ENCODE data around the gene TUB. TPM values are rescaled to one million over a fixed set of nuclear protein-coding genes. Genes with fewer than 3 reads are reported as not detected.

Gene TUB
- total and polyA plus RNA-seq, 2 of the 13 experiments (the other 11 are each of a cell fraction or from before 2014, with no cell fraction given), result 4.3 to 5.6 TPM

GRCh38 chr11:8040261-8040920 lies 40.6 kb upstream of the TUB start (continued):
- TF ChIP-seq, protein P1, sequence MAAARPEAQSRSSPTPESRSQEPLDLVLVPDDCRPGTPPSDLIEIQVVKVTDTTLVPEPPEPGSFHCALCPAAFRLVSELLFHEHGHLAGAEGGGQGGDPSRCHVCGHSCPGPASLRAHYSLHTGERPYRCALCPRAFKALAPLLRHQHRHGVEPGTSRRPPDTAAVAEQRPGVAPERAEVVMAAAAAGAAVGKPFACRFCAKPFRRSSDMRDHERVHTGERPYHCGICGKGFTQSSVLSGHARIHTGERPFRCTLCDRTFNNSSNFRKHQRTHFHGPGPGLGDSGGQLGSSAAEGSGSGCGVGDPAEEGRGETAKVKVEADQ (CRISPR knock-in tag; IDR thresholded peaks at IDR 0.05; ENCODE audit: borderline replicate concordance), result no peak
- no peak for TF ChIP-seq HOXD1 (CRISPR knock-in tag; IDR thresholded peaks at IDR 0.05)
- TF ChIP-seq, protein P2, sequence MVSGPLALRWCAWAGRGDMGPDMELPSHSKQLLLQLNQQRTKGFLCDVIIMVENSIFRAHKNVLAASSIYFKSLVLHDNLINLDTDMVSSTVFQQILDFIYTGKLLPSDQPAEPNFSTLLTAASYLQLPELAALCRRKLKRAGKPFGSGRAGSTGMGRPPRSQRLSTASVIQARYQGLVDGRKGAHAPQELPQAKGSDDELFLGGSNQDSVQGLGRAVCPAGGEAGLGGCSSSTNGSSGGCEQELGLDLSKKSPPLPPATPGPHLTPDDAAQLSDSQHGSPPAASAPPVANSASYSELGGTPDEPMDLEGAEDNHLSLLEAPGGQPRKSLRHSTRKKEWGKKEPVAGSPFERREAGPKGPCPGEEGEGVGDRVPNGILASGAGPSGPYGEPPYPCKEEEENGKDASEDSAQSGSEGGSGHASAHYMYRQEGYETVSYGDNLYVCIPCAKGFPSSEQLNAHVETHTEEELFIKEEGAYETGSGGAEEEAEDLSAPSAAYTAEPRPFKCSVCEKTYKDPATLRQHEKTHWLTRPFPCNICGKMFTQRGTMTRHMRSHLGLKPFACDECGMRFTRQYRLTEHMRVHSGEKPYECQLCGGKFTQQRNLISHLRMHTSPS (CRISPR knock-in tag; IDR thresholded peaks at IDR 0.05; ENCODE audit: low read depth), result no peak
- TF ChIP-seq, protein P3, sequence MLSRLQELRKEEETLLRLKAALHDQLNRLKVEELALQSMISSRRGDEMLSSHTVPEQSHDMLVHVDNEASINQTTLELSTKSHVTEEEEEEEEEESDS (CRISPR knock-in tag; IDR thresholded peaks at IDR 0.05; ENCODE audit: borderline replicate concordance), result no peak
- no peak for TF ChIP-seq SOX13 (IDR thresholded peaks at IDR 0.05)
- TF ChIP-seq SOX13 (CRISPR knock-in tag; conservative IDR thresholded peaks at IDR 0.05 in 1 of 2, IDR thresholded peaks at IDR 0.05 in 1 of 2), result no peak
- no peak for TF ChIP-seq MBD4 (IDR thresholded peaks at IDR 0.05; ENCODE audit: borderline replicate concordance, low read length)
- TF ChIP-seq ZNF510 (CRISPR knock-in tag; IDR thresholded peaks at IDR 0.05; ENCODE audit: low read depth), result no peak
- TF ChIP-seq TGIF2 (CRISPR knock-in tag; IDR thresholded peaks at IDR 0.05), result no peak

GRCh38 chr11:8040921-8041285 lies 40.1 kb upstream of the TUB start:
- Histone ChIP-seq H2AFZ (ENCODE audit: low read length) (no peak overlapping the region), H3K4me2 (ENCODE audit: low read depth, low read length) (no peak overlapping the region), H3K9ac (ENCODE audit: insufficient read depth, low read depth, low read length) (no peak overlapping the region), H3K79me2 (ENCODE audit: insufficient read depth, low read length) (no peaks in the 10 kb centered on the region), H3K9me3 (ENCODE audit: low read length) (no peaks in the 10 kb centered on the region), H4K20me1 (ENCODE audit: insufficient read depth, low read length) (no peaks in the 10 kb centered on the region), H3K36me3 (replicated peaks in 1 of 2; ENCODE audit: control insufficient read depth in 1 of 2, insufficient read depth in 2 of 2, low read length in 2 of 2) (no peaks in the 10 kb centered on the region), H3K4me3 (replicated peaks in 1 of 3; ENCODE audit: insufficient read depth in 1 of 3, low read depth in 2 of 3, low read length in 3 of 3) (no peak overlapping the region), H3K27me3 (ENCODE audit: control insufficient read depth in 1 of 2, insufficient read depth in 2 of 2, low read length in 2 of 2) (no peaks in the 10 kb centered on the region; a peak in 3 of 5 replicates), H3K27ac (ENCODE audit: extremely low read length, insufficient read depth, low read length) (no peak overlapping the region), H3K4me1 (ENCODE audit: insufficient read depth, low read length) (no peaks in the 10 kb centered on the region)
- no TSS peak for BruUV-seq (replicated peaks)
- in situ Hi-C loops (cut with HindIII; ENCODE audit: extremely low pct_ligation_motif_present, low pct_unique_long_range_greater_than_20kb) (no loop called here), intact Hi-C loops (cut with micrococcal nuclease; ENCODE audit: unreplicated experiment) (no loop called here)
- no peak for FAIRE-seq
- no peak for ATAC-seq
- ChIA-PET POLR2A (no interaction called here), CTCF (ENCODE audit: low intra/inter-chr PET ratio, low total read pairs) (no interaction called here)
- 0% methylated on average over 2 of the region's 2 CpGs for WGBS (ENCODE audit: low lambda C conversion rate)
- no peak for TF ChIP-seq ZKSCAN1 (IDR thresholded peaks at IDR 0.05; ENCODE audit: low read length)
- TF ChIP-seq ZNF552 (CRISPR knock-in tag; IDR thresholded peaks at IDR 0.05; ENCODE audit: borderline replicate concordance), result no peak
- no peak for TF ChIP-seq JARID2 (CRISPR knock-in tag; IDR thresholded peaks at IDR 0.05; ENCODE audit: insufficient replicate concordance)
- TF ChIP-seq, protein P4, sequence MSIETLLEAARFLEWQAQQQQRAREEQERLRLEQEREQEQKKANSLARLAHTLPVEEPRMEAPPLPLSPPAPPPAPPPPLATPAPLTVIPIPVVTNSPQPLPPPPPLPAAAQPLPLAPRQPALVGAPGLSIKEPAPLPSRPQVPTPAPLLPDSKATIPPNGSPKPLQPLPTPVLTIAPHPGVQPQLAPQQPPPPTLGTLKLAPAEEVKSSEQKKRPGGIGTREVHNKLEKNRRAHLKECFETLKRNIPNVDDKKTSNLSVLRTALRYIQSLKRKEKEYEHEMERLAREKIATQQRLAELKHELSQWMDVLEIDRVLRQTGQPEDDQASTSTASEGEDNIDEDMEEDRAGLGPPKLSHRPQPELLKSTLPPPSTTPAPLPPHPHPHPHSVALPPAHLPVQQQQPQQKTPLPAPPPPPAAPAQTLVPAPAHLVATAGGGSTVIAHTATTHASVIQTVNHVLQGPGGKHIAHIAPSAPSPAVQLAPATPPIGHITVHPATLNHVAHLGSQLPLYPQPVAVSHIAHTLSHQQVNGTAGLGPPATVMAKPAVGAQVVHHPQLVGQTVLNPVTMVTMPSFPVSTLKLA (IDR thresholded peaks at IDR 0.05), result no peak
- TF ChIP-seq KDM1A (CRISPR knock-in tag; IDR thresholded peaks at IDR 0.05), result no peak
- TF ChIP-seq RFXANK (CRISPR knock-in tag; IDR thresholded peaks at IDR 0.05), result no peak
- no peak for TF ChIP-seq ARNT2 (CRISPR knock-in tag; IDR thresholded peaks at IDR 0.05; ENCODE audit: low read depth)
- no peak for TF ChIP-seq TMF1 (CRISPR knock-in tag; IDR thresholded peaks at IDR 0.05; ENCODE audit: low read depth)
- TF ChIP-seq, protein P5, sequence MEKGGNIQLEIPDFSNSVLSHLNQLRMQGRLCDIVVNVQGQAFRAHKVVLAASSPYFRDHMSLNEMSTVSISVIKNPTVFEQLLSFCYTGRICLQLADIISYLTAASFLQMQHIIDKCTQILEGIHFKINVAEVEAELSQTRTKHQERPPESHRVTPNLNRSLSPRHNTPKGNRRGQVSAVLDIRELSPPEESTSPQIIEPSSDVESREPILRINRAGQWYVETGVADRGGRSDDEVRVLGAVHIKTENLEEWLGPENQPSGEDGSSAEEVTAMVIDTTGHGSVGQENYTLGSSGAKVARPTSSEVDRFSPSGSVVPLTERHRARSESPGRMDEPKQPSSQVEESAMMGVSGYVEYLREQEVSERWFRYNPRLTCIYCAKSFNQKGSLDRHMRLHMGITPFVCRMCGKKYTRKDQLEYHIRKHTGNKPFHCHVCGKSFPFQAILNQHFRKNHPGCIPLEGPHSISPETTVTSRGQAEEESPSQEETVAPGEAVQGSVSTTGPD (CRISPR knock-in tag; IDR thresholded peaks at IDR 0.05), result no peak
- no peak for TF ChIP-seq REL (CRISPR knock-in tag; conservative IDR thresholded peaks at IDR 0.05)
- TF ChIP-seq ZNF329 (CRISPR knock-in tag; IDR thresholded peaks at IDR 0.05; ENCODE audit: low read depth), result no peak
- no peak for DNase-seq (ENCODE audit: low spot score)

Measured in HepG2 (cell line).